ENCODE data around the gene CASZ1. TPM values are rescaled to one million over a fixed set of nuclear protein-coding genes. Genes with fewer than 3 reads are reported as not detected.

The CASZ1 gene
- polyA plus RNA-seq, 3 donors, result 14.0 to 14.6 (median 14.1) TPM

GRCh38 chr1:10615932-10616671, 180.3 kb downstream of the CASZ1 start:
- no peak for DNase-seq (ENCODE audit: low read depth in 3 of 3, low spot score in 2 of 3)

GRCh38 chr1:10615332-10615731, 181.1 kb downstream of the CASZ1 start:
- no peak for DNase-seq (ENCODE audit: low read depth in 3 of 3, low spot score in 2 of 3)

GRCh38 chr1:10614377-10615225, 181.8 kb downstream of the CASZ1 start:
- DNase-seq (ENCODE audit: low read depth in 3 of 3, low spot score in 2 of 3), result no peak

- no peak for DNase-seq (ENCODE audit: low read depth in 3 of 3, low spot score in 2 of 3)
Measured at GRCh38 chr1:10613861-10614260, 182.6 kb downstream of the CASZ1 start.

- no peak for DNase-seq (ENCODE audit: low read depth in 3 of 3, low spot score in 2 of 3)
Measured at GRCh38 chr1:10613340-10613739, 183.1 kb downstream of the CASZ1 start.

- DNase-seq (ENCODE audit: low read depth in 3 of 3, low spot score in 2 of 3), result no peak
Measured at GRCh38 chr1:10612436-10613160, 183.8 kb downstream of the CASZ1 start.

GRCh38 chr1:10610901-10611600, 185.4 kb downstream of the CASZ1 start:
- DNase-seq (ENCODE audit: low read depth in 3 of 3, low spot score in 2 of 3), result no peak

- DNase-seq (ENCODE audit: low read depth in 3 of 3, low spot score in 2 of 3), result no peak
Measured at GRCh38 chr1:10608690-10609089, 187.8 kb downstream of the CASZ1 start.

- no peak for DNase-seq (ENCODE audit: low read depth in 3 of 3, low spot score in 2 of 3)
Measured at GRCh38 chr1:10607228-10607627, 189.2 kb downstream of the CASZ1 start.

- DNase-seq (ENCODE audit: low read depth in 3 of 3, low spot score in 2 of 3), result no peak
Measured at GRCh38 chr1:10606064-10606463, 190.4 kb downstream of the CASZ1 start.

GRCh38 chr1:10604966-10605365, 191.5 kb downstream of the CASZ1 start:
- no peak for DNase-seq (ENCODE audit: low read depth in 3 of 3, low spot score in 2 of 3)

- no peak for DNase-seq (ENCODE audit: low read depth in 3 of 3, low spot score in 2 of 3)
Measured at GRCh38 chr1:10602936-10603335, 193.5 kb downstream of the CASZ1 start.

GRCh38 chr1:10601342-10602070, 194.9 kb downstream of the CASZ1 start:
- DNase-seq (ENCODE audit: low read depth in 3 of 3, low spot score in 2 of 3), result no peak

GRCh38 chr1:10599194-10599861, 197.1 kb downstream of the CASZ1 start:
- DNase-seq (ENCODE audit: low read depth in 3 of 3, low spot score in 2 of 3), result no peak

- DNase-seq (ENCODE audit: low read depth in 3 of 3, low spot score in 2 of 3), result no peak
Measured at GRCh38 chr1:10598389-10598702, 198.1 kb downstream of the CASZ1 start.

- DNase-seq (ENCODE audit: low read depth in 3 of 3, low spot score in 2 of 3), result no peak
Measured at GRCh38 chr1:10597492-10598388, 198.7 kb downstream of the CASZ1 start.

- no peak for DNase-seq (ENCODE audit: low read depth in 3 of 3, low spot score in 2 of 3)
Measured at GRCh38 chr1:10596780-10597179, 199.7 kb downstream of the CASZ1 start.

- no peak for DNase-seq (ENCODE audit: low read depth in 3 of 3, low spot score in 2 of 3)
Measured at GRCh38 chr1:10594595-10595223, 201.7 kb downstream of the CASZ1 start.
